GM21825 (cell line): ENCODE measurements around the gene DYSF.

Experiments used
- ATAC-seq: cut with Tn5 transposase; IDR thresholded peaks from one replicate; pipeline ENCODE4 v1.9.1; 2021; ENCODE audit warnings: mild to moderate bottlenecking, moderate library complexity; ENCODE audit not compliant: unreplicated experiment

The DYSF gene

DNA sequence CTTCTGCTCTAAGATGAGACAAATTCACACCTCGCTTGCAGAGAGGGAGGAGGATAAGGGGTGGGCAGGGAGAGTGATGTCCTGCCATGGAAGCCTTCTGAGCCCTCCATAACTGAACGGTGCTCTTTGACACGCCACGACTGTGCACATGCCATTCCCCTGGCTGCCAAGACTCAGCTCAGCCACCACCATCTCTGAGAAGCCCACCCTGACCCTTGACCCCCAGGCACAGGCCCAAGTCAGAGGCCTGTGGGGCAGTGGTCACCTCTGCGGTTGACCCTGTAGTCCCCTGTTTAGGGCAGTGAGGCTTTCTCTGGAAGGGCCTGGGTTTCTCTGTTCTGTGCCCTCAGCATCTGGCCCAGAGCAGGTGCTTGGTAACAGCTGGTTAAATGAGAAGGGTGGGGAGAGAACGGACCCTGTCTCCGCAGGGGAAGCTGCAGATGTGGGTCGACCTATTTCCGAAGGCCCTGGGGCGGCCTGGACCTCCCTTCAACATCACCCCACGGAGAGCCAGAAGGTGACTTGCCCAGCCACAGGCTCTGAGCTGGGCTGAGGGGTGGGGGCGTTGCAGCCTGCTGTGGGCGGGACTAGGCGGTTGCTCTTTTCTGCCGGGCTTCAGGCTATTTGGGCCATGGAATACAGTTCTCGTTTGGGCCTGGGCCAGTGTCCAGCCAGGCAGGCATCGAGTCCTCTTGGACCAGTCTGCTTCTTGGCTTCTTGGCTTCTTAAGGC, 215.1 kb downstream of the DYSF start:
- ATAC-seq: no peak

GRCh38 chr2:71669058-71669456, 215.7 kb downstream of the DYSF start:
- no peak for ATAC-seq

DNA sequence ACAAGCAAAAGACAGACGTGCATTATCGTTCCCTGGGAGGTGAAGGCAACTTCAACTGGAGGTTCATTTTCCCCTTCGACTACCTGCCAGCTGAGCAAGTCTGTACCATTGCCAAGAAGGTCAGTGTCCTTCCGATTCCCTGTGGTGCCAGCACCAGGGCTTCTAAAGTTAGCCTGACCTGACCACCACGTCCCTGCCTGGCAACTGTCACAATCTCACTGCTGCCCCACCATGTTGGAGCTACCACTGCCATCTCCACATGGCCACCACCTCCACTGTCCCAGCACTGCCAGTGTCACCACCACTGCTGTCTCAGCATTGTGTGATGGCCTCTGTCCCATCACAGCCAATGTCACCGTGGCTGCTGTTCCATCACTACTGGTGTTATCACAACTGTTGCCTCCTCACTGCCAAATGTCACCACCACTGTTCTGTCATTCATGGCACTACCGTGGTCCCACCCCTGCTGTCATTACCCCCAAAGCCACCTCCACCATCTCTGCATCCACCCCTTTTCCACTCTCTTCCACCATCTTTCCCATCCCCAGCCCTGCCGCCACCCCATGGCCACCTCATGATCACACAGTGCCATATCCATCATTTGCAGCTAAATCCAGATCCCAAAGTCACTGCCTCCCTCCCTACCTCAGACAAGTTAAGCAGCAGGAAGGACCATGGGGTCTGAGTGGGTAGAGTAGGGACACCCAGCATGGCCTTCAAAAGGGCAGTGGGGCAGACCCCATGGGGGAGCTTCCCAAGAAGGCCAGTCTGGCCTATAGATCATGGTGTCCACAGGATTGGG, 216.5 kb downstream of the DYSF start:
- no peak for ATAC-seq

DNA sequence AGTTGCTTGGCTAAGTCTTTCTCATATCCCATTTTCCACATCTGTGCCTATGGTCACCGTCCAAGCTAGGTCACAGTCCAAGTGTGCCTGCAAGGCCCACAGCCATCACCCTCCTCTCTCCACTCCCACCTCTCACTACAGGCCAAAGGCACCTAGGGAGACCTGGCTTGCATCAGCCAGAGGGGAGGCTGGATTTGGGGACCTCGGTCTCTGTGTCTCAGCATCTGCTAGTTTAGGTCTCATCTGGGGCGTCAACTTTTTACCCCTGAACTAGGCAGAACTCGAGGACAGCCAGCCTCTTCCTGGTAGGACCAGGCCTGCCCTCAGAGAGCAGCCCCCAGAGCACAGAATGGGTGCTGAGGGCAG, 217.1 kb downstream of the DYSF start:
- no peak for ATAC-seq

GRCh38 chr2:71671203-71671854, 218.0 kb downstream of the DYSF start:
- ATAC-seq: no peak

DNA sequence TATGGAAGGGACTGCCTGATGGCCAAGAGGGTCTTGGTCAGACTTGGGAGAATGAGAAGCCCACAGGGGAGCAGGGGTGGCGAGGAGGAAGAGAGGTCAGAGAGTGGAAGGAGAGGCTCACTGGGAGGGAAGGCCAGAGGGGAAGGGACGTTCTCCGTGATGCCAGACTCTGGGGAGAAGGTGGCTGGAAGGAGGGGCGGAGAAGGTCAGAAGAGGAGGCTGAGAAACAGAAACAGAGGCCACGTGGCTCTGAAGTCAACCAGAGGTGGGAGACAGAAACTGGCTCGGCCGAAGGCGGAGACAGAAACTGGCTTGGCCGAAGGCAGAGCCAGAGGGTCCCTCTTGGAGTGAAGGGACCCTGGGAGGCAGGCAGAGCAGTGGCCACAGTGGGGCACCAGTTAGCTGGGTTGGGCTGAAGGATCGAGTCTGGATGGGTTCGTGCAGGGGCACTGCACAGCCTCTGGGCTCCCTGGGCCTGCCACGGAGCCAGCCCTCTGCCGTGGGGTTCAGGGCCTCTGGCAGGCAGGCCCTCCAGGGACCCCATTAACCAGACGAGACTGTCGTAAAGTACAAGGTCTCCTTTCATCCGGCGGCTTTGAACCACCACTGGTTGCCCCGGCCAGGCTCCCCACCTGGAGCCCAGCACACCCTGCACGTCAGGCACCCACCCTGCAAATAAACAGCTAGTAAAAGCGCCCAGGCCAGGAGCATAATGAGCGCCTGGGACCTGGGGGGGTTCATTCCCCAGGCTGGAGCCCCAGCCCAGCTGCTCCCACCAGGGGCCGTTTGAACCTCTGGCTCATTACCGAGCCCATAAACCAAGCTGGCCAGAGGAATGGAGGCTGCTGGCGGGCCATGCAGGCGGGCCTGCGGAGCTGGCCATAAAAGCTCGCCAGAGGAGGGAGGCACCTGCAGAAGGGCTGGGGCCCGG, 218.8 kb downstream of the DYSF start:
- no peak for ATAC-seq

DNA sequence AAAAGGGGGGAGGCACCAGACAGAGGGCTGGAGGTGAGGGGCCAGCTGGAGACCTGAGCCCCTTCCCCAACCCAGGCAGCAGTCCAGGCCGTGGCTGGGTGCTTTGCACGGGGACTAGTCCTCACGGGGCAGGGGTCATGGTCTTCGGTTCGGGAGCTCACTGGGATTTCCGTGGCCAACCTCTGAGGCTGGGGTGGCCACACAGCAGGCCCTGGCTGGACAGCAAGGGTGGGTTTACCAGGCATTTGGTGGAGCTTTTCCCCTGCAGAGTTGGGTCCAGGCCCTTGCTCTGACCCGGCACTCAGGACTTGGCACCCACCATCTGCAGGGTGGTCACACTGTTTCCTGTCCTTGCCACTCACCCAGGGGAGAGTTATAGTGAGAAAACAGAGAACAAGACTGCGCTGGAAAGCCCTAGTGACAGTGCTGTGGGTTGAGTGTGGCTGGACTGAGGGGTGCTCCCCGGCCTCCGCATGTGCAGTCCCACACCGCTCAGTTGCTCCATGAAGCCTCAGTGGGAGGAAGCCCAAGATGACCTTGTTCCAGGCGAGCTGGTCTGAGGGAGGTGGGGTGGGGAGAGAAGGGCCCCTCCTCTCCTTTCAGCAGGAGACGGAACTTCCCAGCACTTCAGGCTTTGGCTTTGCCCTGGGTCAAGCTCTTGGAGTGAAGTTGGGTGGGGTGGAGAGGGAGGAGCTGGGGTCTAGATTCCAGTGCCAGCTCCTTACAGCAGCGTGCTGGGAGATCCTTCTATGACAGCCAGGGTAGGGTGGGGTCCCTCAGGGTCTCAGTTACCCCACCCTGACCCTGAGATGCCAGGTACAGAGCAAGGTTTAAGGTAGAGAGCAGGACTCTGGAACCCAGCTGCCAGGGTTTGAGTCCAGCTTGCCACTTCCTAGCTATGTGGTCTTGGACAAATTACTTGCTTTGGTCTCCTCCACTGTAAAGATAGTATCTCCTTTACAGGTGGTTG, 219.8 kb downstream of the DYSF start:
- no peak for ATAC-seq

- ATAC-seq: no peak
Measured at GRCh38 chr2:71674158-71674851, 220.9 kb downstream of the DYSF start.

GRCh38 chr2:71675296-71675695, 221.9 kb downstream of the DYSF start:
- ATAC-seq: no peak

DNA sequence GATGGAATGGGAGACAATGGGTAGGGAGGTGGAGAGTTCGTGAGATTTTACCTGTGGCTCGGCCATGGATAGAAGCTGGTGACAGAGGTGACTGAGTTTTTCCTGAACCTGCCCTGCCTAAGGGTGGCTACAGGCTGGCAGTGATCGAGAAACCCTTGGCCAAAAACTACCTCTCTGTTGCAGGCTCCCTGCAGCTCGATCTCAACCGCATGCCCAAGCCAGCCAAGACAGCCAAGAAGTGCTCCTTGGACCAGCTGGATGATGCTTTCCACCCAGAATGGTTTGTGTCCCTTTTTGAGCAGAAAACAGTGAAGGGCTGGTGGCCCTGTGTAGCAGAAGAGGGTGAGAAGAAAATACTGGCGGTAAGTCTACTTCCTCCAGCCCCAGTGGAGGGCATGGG, 225.5 kb downstream of the DYSF start:
- no peak for ATAC-seq

DNA sequence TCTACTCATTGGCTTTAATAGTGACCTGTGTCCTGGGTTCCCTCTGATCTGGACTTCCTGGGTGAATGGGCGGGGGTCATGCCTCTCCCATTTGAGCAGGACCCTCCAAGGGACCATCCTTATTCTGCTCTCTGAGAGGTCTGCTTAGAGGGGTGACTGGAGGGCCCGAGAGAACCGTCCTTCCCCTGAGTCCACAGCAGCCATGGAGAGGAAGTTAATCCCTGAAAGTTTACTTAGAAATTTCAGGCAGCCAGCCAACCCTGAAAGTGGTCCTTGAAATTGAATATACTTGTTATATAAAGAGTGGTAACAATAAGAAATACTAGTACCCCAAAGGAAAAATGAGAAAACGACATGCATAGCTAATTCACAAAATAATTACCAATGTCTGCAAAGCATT, 226.1 kb downstream of the DYSF start:
- no peak for ATAC-seq

DNA sequence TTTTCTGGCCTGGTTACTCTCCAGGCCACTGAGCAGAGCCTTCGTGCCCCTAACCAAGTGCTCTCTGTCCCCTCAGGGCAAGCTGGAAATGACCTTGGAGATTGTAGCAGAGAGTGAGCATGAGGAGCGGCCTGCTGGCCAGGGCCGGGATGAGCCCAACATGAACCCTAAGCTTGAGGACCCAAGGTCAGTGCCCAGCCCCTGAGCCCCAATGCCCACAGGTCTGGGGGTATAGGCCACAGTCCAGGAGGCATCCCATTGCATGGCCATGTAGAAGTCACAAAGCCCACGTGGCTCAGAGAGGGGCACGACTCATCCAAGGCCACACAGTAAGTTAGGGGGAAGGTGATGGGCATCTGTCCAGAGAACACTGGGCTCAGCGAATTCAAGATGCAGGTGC, 227.6 kb downstream of the DYSF start:
- no peak for ATAC-seq

- ATAC-seq: no peak
Measured at GRCh38 chr2:71681626-71682025, 228.3 kb downstream of the DYSF start.

- ATAC-seq: no peak
Measured at GRCh38 chr2:71682341-71682740, 229.0 kb downstream of the DYSF start.

DNA sequence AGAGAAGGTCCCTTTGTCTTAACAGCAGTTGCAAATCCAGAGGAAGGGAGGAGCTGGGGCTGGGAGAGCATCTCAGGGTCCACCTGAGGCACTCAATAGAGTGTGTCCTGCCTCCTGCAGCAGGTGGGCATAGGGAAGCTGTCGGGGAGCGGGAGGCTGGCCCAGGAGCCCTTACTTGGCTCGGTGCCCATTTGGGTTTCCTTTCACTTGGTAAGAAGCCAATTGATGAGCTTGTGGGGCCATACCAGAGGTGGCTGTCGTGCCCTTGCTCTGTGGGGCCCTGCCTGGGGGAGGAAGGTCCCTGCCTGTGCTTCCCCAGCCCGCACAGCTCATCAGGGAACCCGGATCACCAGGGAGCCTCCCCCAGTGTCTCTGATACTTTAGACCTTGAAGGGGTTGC, 229.7 kb downstream of the DYSF start:
- ATAC-seq: no peak

DNA sequence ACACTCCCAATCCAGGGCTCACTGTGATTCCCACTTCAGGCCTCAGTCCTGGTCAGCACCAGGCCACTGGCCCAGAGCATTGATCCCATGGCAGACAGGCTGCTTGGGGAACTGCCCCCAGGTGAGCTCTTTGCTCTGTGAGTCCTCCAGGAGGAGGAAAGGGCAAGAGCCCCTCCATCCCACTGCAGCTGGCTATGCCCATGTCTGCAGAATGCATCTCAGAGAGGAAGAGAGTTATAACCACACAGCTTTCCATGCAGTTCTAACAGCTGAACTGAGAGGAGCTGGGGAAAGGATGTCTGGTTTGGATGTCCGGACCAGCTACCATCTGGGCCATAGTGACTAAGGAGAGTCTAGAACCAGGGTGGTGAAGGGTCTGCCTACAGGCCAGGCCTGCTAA, 230.3 kb downstream of the DYSF start:
- no peak for ATAC-seq

- no peak for ATAC-seq
Measured at GRCh38 chr2:71684226-71685072, 231.1 kb downstream of the DYSF start.
